ENCODE data around the gene KLHDC3. TPM values are rescaled to one million over a fixed set of nuclear protein-coding genes. Genes with fewer than 3 reads are reported as not detected.

KLHDC3 gene
- polyA plus RNA-seq, 1 experiment = 41.3 TPM

- no peak for TF ChIP-seq CTCF (IDR thresholded peaks at IDR 0.05; ENCODE audit: low read depth, low read length)
- H3K27ac ChIP-seq (ENCODE audit: low read depth, low read length) = no peak overlapping the region
- no peak for DNase-seq (ENCODE audit: low read depth, low spot score)
- no peak overlapping the region for H3K4me3 ChIP-seq (ENCODE audit: low read depth, low read length)
- CTCF ChIA-PET = no interaction called here
- no peaks in the 10 kb centered on the region for H3K27me3 ChIP-seq (ENCODE audit: control insufficient read depth, insufficient read depth, low read length)
- POLR2A ChIA-PET = interaction anchor here (0.5 to 0.7 kb wide), 2 partner anchors 82 to 241 kb away, joined by 5 read pairs; partner anchors contain the start of gene CNPY3
- no peaks in the 10 kb centered on the region for H3K9me3 ChIP-seq (ENCODE audit: control insufficient read depth, insufficient read depth, low read length)
Measured at GRCh38 chr6:43011207-43011606, 2.8 kb upstream of the KLHDC3 start.

GRCh38 chr6:43012364-43012763 lies 1.7 kb upstream of the KLHDC3 start:
- H3K4me3 ChIP-seq (ENCODE audit: low read depth, low read length) = peak overlapping the region; percentile 79
- no peak for TF ChIP-seq CTCF (IDR thresholded peaks at IDR 0.05; ENCODE audit: low read depth, low read length)
- DNase-seq (ENCODE audit: low read depth, low spot score) = no peak
- CTCF ChIA-PET = interaction anchor here (1.0 kb wide), 1 partner anchor 350 kb away, joined by 3 read pairs; no protein-coding TSS in a partner anchor
- H3K9me3 ChIP-seq (ENCODE audit: control insufficient read depth, insufficient read depth, low read length) = no peaks in the 10 kb centered on the region
- H3K27ac ChIP-seq (ENCODE audit: low read depth, low read length) = no peak overlapping the region
- POLR2A ChIA-PET = no interaction called here
- H3K27me3 ChIP-seq (ENCODE audit: control insufficient read depth, insufficient read depth, low read length) = no peaks in the 10 kb centered on the region

GRCh38 chr6:43013097-43013842 lies 779 bp upstream of the KLHDC3 start:
- peak overlapping the region; percentile 31 for H3K27ac ChIP-seq (ENCODE audit: low read depth, low read length)
- CTCF ChIA-PET = interaction anchor here (1.0 to 2.1 kb wide), 3 partner anchors 112 to 351 kb away, joined by 3 to 7 read pairs (median 6); no protein-coding TSS in a partner anchor
- DNase-seq (ENCODE audit: low read depth, low spot score) = no peak
- no peak for TF ChIP-seq CTCF (IDR thresholded peaks at IDR 0.05; ENCODE audit: low read depth, low read length)
- H3K27me3 ChIP-seq (ENCODE audit: control insufficient read depth, insufficient read depth, low read length) = no peaks in the 10 kb centered on the region
- POLR2A ChIA-PET = interaction anchor here (1.3 to 2.3 kb wide), 4 partner anchors 8 to 84 kb away, joined by 4 to 25 read pairs (median 10); partner anchors contain the start of genes CNPY3, CUL7 and PPP2R5D
- H3K9me3 ChIP-seq (ENCODE audit: control insufficient read depth, insufficient read depth, low read length) = no peaks in the 10 kb centered on the region; the same call in 1 of the 2 replicates
- peak overlapping the region; percentile 79 for H3K4me3 ChIP-seq (ENCODE audit: low read depth, low read length)

GRCh38 chr6:43014434-43014909 lies 423 bp downstream of the KLHDC3 start:
- no peak for DNase-seq (ENCODE audit: low read depth, low spot score)
- Histone ChIP-seq H3K27ac (ENCODE audit: low read depth, low read length) (peak overlapping the region; percentile 57), H3K27me3 (ENCODE audit: control insufficient read depth, insufficient read depth, low read length) (no peaks in the 10 kb centered on the region), H3K9me3 (ENCODE audit: control insufficient read depth, insufficient read depth, low read length) (no peaks in the 10 kb centered on the region; the same call in 1 of the 2 replicates), H3K4me3 (ENCODE audit: low read depth, low read length) (peak overlapping the region; percentile 99)
- TF ChIP-seq CTCF (IDR thresholded peaks at IDR 0.05; ENCODE audit: low read depth, low read length) = no peak
- POLR2A ChIA-PET = interaction anchor here (0.6 to 2.3 kb wide), 10 partner anchors 10 to 213 kb away, joined by 3 to 25 read pairs (median 4); partner anchors contain the start of genes CNPY3, CUL7 and PPP2R5D
- CTCF ChIA-PET = interaction anchor here (0.6 to 2.1 kb wide), 5 partner anchors 14 to 129 kb away, joined by 3 to 7 read pairs (median 4); partner anchors contain the start of gene CNPY3

Measured in AG04450 (cell line).